ENCODE data around the gene CA4. TPM values are rescaled to one million over a fixed set of nuclear protein-coding genes. Genes with fewer than 3 reads are reported as not detected.

The CA4 gene
- total and polyA plus RNA-seq, 7 donors = 8.9 to 16.6 (median 11.8) TPM

DNA sequence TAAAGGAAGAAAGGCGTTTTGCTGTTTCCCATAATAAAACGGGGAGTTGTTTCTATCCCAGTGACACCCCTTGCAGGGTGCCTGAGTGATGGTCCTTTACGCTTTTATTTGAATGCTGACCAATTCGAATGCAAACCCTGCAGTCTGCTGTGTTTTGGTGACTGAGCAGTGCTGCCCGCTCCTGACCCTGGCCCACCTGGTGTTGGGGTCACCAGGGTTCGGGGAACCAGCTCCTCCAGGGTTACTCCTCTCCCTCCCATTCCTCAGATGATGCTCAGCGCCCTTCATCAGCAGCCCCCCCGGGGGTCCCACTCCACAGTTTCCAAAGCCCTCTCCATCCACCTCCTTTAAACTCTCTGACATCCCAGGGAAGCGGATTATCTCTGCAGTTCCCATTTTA is 6.0 kb downstream of the CA4 start:
- intact Hi-C loops (cut with DNase I) = no loop called here
- H3K9me3 ChIP-seq = no peaks in the 10 kb centered on the region
- H3K36me3 ChIP-seq (ENCODE audit: insufficient read depth in 1 of 2, low read depth in 1 of 2) = no peaks in the 10 kb centered on the region
- TF ChIP-seq, protein P1, sequence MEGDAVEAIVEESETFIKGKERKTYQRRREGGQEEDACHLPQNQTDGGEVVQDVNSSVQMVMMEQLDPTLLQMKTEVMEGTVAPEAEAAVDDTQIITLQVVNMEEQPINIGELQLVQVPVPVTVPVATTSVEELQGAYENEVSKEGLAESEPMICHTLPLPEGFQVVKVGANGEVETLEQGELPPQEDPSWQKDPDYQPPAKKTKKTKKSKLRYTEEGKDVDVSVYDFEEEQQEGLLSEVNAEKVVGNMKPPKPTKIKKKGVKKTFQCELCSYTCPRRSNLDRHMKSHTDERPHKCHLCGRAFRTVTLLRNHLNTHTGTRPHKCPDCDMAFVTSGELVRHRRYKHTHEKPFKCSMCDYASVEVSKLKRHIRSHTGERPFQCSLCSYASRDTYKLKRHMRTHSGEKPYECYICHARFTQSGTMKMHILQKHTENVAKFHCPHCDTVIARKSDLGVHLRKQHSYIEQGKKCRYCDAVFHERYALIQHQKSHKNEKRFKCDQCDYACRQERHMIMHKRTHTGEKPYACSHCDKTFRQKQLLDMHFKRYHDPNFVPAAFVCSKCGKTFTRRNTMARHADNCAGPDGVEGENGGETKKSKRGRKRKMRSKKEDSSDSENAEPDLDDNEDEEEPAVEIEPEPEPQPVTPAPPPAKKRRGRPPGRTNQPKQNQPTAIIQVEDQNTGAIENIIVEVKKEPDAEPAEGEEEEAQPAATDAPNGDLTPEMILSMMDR (IDR thresholded peaks at IDR 0.05) = no peak
- no peak overlapping the region for H3K4me3 ChIP-seq
- H3K27me3 ChIP-seq (ENCODE audit: insufficient read depth in 3 of 3, low read length in 2 of 3) = peaks cover 0 to 50% (median 21%) of the 10 kb centered on the region in 3 donors
- no peaks in the 10 kb centered on the region for H3K4me1 ChIP-seq
- DNase-seq (no peak), ATAC-seq (no peak)
- H3K27ac ChIP-seq = no peak overlapping the region
- WGBS, 3 donors = 53 to 56% (median 54%) methylated on average over 9 of the region's 9 CpGs

- ATAC-seq = no peak
- H3K4me3 ChIP-seq = no peak overlapping the region
- 68 to 75% (median 68%) methylated on average over 8 of the region's 8 CpGs for WGBS, 3 donors
- intact Hi-C loops (cut with DNase I) = no loop called here
- DNase-seq = no peak
- no peak overlapping the region for H3K27ac ChIP-seq
- TF ChIP-seq, protein P1 (IDR thresholded peaks at IDR 0.05) = no peak
- H3K27me3 ChIP-seq (ENCODE audit: insufficient read depth in 3 of 3, low read length in 2 of 3) = peaks cover 0 to 40% (median 14%) of the 10 kb centered on the region in 3 donors
- peaks cover 5% of the 10 kb centered on the region for H3K4me1 ChIP-seq
- H3K9me3 ChIP-seq = no peaks in the 10 kb centered on the region
- no peaks in the 10 kb centered on the region for H3K36me3 ChIP-seq (ENCODE audit: insufficient read depth in 1 of 2, low read depth in 1 of 2)
Observed at GRCh38 chr17:60156746-60157145, 7.0 kb downstream of the CA4 start.

DNA sequence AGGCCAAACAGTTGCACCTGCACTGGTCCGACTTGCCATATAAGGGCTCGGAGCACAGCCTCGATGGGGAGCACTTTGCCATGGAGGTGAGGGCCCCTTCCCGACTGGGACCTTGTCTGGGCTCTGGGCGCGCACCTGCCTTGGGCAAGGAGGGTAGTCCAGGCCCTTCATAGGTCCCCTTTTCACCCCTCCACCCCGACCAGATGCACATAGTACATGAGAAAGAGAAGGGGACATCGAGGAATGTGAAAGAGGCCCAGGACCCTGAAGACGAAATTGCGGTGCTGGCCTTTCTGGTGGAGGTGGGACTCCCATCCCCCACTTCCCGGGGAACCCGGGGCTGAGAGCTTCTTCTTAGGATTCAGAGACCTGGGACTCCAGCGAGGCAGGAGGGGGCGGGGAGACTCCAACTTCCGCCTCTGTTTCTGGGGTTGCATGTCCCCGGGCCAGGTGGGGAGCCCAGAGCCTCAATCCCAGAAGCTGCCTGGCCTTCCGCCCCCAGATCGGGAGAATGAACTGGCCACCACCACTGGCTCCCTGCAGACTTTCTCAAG is 7.8 kb downstream of the CA4 start:
- intact Hi-C loops (cut with DNase I) = no loop called here
- TF ChIP-seq, protein P1 (IDR thresholded peaks at IDR 0.05) = no peak
- Histone ChIP-seq H3K36me3 (ENCODE audit: insufficient read depth in 1 of 2, low read depth in 1 of 2) (no peaks in the 10 kb centered on the region), H3K27me3 (ENCODE audit: insufficient read depth in 3 of 3, low read length in 2 of 3) (peaks cover 0 to 32% (median 6%) of the 10 kb centered on the region in 3 donors), H3K4me1 (peaks cover 5% of the 10 kb centered on the region), H3K27ac (no peak overlapping the region), H3K4me3 (no peak overlapping the region), H3K9me3 (no peaks in the 10 kb centered on the region)
- DNase-seq = no peak
- WGBS, 3 donors = 67 to 74% (median 68%) methylated on average over 18 of the region's 18 CpGs
- ATAC-seq = no peak

- 34 to 42% (median 34%) methylated on average over 19 of the region's 19 CpGs for WGBS, 3 donors
- ATAC-seq (no peak), DNase-seq (no peak)
- Histone ChIP-seq H3K36me3 (ENCODE audit: insufficient read depth in 1 of 2, low read depth in 1 of 2) (no peaks in the 10 kb centered on the region), H3K27me3 (ENCODE audit: insufficient read depth in 3 of 3, low read length in 2 of 3) (peaks cover 0 to 22% (median 6%) of the 10 kb centered on the region in 3 donors), H3K27ac (no peak overlapping the region), H3K4me3 (no peak overlapping the region), H3K9me3 (no peaks in the 10 kb centered on the region), H3K4me1 (peaks cover 5% of the 10 kb centered on the region)
- intact Hi-C loops (cut with DNase I) = no loop called here
- TF ChIP-seq, protein P1 (IDR thresholded peaks at IDR 0.05) = no peak
Observed at GRCh38 chr17:60158751-60159478, 9.1 kb downstream of the CA4 start.

Data from psoas muscle (tissue), 8 donors.